ENCODE measurements around the gene NDRG2.
A peak's percentile ranks its signal among the peaks of the same experiment; 100 is the strongest.

NDRG2 gene

DNA sequence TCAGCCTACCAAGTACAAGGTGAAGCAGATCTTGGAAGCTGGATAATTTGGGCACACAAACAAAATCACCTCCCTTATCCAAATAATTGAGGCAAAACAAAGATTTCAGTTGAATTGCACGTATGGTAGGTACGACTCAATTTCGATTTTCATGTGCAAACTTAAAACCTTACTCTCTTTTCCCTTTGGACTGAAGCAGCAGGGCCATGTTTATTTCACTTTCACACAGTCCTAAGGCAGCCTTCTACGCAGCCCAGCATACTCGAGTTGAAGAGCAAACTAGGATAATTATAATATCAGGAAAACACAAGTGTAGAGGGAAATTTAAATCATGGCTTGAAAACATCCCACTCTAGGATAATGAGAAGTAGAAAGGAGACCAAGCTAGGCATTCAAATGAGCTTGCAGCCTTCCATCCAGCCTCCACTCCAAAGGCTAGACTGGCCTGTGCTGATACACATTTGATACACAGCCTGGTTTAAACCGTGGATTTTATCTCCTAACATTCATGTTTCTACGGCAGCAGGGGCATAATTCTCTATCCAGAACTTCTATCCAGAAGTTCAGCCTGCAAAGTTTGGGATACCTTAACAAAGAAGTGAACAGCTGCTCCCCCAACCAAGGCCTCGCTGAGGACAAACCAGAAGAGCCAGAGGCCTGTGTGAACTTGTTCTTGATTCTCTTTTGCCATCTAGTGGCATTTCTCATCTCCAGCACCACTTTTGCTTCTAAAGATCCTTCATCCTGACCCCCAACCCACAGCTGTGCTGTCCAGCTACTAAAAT, 14.9 kb upstream of the NDRG2 start:
- H3K4me3 ChIP-seq: no peak overlapping the region
- peak overlapping the region in 19 of 21 experiments; percentile 6 to 76 (median 58) for H3K27ac ChIP-seq

- no peak overlapping the region for H3K4me3 ChIP-seq
- H3K27ac ChIP-seq: peak overlapping the region in 19 of 21 experiments; percentile 30 to 76 (median 58)
Measured at GRCh38 chr14:21038441-21039422, 13.9 kb upstream of the NDRG2 start.

- H3K4me3 ChIP-seq: no peak overlapping the region
- peak overlapping the region in 2 of 21 experiments; percentile 0 to 50 for H3K27ac ChIP-seq
Measured at GRCh38 chr14:21037156-21037555, 12.3 kb upstream of the NDRG2 start.

GRCh38 chr14:21036751-21037150, 11.9 kb upstream of the NDRG2 start:
- peak overlapping the region in 1 of 21 experiments; percentile 50 for H3K27ac ChIP-seq
- H3K4me3 ChIP-seq: no peak overlapping the region

DNA sequence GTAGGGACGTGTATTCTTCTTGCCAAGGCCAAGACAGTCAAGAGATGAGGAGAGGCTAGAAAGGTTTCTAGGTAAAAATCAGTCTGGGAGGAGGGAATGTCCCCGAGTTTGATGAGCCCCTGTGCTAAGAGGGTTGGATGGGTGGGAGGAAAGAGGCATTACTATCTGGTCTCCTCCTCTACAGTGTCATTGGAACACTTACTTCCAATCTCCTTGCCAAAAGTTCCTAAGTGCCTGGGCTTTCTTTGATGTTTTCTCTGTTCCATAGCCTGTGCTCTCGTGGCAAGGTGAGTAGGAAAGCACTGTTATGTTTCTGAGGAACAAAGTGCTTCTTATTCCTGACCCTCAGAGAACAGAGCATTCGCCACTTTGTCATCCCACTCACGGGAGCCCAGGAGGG, 9.8 kb upstream of the NDRG2 start, which contains the start of gene RNASE13:
Gene RNASE13, minus strand, starts transcription at position 101 of the 400 bp plus-strand sequence. CDS start 519 bp downstream, outside the sequence.
- H3K27ac ChIP-seq: no peak within 1 kb of the TSS
- no peak within 1 kb of the TSS for H3K4me3 ChIP-seq

GRCh38 chr14:21033133-21033698, 8.4 kb upstream of the NDRG2 start:
- no peak overlapping the region for H3K4me3 ChIP-seq
- H3K27ac ChIP-seq: peak overlapping the region in 1 of 21 experiments; percentile 20

- H3K27ac ChIP-seq: peak overlapping the region in 2 of 21 experiments; percentile 20 to 30
- no peak overlapping the region for H3K4me3 ChIP-seq
Measured at GRCh38 chr14:21032326-21033132, 7.7 kb upstream of the NDRG2 start.

- H3K27ac ChIP-seq: no peak overlapping the region
Measured at GRCh38 chr14:21030531-21030930, 5.7 kb upstream of the NDRG2 start.

DNA sequence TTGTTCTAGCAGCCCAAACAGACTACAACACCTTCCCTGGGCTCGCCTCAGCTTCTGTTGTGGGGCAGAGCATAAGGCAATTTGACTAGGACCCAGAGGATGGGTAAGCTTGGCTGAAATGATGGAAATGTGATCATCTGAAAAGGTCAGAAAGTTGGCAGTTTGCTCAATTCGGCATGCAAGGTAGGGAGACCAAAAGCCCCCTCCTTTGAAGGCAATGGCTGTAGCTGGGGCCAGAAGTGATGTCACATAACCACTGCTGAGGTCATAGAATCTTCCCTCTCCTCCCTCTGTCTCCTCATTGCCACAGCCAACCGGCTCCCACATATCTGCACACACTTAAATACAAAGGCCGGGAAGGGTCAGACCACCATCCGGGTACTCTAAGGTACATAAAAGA, 5.1 kb upstream of the NDRG2 start, which contains the start of gene TPPP2:
Gene TPPP2, plus strand, starts transcription at position 301 of the 400 bp plus-strand sequence. CDS start 365 bp downstream, outside the sequence.
- Histone ChIP-seq H3K27ac (no peak within 1 kb of the TSS), H3K4me3 (no peak within 1 kb of the TSS)

More at GRCh38 chr14:21030531-21030930, 5.7 kb upstream of the NDRG2 start:
- no peak overlapping the region for H3K4me3 ChIP-seq

DNA sequence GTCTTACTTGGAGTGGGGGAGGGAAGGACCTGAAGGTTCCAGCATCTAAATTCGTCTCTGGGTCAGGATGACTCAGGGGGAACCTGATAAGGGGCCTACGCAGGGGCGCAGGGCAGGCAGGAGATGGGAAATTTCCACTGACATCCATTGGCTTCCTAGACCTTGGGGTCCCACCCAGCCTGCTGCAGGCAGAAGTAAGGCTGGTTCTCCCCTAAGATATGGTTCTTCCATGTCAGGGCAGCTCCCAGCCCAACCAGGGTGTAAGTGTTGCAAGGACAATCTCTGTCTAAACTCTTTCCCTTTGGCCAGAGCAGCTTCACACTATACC, 2.1 kb upstream of the NDRG2 start:
- H3K27ac ChIP-seq: peak overlapping the region in 7 of 21 experiments; percentile 21 to 82 (median 76)
- H3K4me3 ChIP-seq: no peak overlapping the region

DNA sequence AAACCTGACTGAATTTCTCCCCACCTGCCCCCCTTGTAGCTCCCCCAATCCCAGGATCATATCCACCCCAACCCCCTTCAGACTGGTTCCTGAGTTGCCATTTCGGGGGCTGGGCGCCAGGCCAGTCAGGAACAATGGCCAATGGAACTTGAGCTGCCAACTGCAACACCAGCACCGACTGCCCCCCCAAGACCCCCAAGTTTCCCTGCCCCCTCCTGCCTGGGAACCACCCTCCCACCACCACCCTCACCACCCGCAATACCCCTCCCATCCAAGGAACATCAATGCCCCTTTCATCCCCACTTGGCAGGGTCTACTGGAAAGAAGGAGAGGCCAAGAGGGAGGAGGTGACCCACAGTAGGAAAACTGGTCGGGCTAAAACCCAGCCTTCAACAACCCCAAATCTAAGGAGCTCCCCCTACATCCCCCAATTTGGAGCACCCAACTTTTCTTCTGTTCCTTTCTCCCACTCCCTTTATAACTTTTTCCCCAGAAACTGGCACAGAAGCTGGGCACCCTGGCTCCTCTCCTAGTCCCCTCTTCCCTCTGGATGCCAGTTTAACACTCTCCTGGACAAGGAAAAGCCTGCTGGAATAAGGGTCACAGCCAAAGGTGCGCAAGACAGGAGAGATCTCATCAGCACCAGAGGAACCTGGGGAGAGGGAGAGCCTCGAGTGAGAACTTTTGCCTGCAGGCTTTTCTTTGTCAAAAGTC, 1.6 kb upstream of the NDRG2 start:
- Histone ChIP-seq H3K4me3 (no peak overlapping the region), H3K27ac (peak overlapping the region in 10 of 21 experiments; percentile 21 to 85 (median 78))

DNA sequence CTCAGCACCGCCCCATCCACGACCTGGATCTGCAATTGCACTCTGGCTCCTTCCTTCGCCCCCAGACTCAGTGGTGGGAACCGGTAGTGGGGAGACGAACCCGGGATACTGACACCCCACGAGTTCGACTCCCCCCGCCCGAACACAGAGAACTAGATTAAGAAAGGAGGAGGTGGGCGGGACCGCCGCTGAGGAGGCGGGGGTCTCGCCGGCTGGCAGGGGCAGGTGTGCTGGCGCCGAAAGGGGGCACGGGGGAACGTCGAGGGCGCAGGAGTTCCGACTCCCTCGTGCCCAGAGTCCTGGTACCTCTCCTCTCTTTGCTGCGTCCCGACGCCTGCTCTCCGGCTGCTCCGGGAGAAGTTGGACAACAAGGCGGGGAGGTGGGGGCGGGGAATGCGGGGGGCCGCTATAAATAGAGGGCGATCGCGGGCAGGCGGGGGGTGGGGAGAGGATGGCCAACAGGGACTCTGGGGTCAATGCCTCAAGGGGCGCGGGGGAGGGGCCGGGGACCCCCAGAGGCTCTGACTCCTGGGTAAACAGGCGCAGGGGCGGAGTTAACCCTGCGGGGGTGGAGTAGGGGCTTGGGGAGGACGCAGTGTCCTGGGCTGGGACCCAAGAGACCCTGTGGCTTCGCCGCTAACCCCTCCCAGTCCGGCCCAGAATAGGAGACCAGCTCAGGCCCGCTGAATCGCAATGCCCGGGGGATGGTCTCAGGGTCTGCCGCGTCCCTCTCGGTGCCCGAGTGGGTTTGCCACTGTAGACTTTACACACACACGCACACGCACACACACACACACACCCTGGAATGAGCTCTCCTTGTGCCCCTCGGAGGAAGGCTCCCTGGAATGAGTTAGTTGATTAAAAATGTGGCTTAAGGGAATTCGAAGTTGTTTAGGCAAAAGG, 761 bp upstream of the NDRG2 start:
- H3K4me3 ChIP-seq: peak overlapping the region; percentile 47 to 74 (median 67)
- H3K27ac ChIP-seq: peak overlapping the region in 20 of 21 experiments; percentile 3 to 85 (median 76)

DNA sequence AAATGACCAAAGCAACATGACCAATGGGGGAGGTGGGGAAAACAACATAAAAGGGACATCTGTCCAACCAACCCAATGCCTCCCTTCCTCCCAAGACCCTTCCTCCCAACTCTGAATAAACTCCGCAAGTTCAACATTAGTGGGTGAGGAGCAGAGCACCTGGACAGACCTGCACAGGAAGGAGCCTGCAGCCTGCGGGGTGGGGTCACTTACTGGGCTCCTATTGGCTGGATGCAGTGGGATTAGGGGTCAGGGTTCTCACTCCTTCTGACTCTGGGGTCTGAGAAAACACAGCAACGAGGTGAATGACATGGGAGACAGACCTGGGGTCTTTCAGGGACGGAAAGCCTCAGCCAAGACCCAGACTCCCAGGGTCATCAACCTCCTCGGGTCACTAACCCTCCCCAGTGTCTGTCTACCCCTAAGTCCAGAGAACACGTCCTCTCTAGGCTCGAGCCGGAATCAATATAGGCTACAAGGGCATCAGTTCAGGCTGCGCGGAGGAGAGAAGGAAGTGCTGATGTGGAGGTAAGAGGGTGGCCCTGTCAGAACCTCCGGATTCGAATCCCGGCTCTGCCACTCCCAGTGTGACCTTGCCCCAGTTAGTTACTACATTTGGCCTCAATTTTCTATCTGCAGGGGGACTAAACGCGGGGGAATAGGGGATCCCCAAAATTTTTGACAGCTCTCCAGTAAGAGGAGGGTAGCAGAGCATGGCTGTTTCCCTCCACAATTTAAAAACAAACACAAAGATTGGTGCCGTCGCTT, 860 bp downstream of the NDRG2 start:
- H3K4me3 ChIP-seq: peak overlapping the region; percentile 47 to 74 (median 67)
- peak overlapping the region in 18 of 21 experiments; percentile 52 to 85 (median 76) for H3K27ac ChIP-seq

DNA sequence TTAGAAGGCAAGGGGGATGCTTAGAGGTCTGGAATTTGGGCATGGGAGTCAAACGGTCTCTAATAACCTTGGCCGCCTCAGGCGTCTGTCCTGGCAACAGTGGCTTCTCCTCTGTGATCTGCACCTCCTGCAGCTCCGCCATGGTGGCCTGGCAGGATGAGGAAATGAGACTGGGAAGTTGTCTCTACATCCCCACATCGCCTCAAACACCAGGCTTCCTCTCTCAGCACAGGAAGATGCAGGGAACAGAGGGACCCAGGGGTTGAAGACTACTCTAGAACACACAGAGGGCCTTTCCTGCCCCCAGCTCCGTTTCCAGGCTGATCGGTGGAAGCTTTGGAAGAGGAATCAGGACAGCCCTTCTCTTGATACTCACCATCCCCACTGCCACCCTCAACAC, 1.7 kb downstream of the NDRG2 start:
- peak overlapping the region in 9 of 21 experiments; percentile 26 to 85 (median 78) for H3K27ac ChIP-seq
- peak overlapping the region in 2 of 7 experiments; percentile 54 to 71 for H3K4me3 ChIP-seq

GRCh38 chr14:21022686-21023085, 2.2 kb downstream of the NDRG2 start:
- peak overlapping the region in 1 of 7 experiments; percentile 54 for H3K4me3 ChIP-seq
- peak overlapping the region in 8 of 21 experiments; percentile 11 to 85 (median 26) for H3K27ac ChIP-seq

DNA sequence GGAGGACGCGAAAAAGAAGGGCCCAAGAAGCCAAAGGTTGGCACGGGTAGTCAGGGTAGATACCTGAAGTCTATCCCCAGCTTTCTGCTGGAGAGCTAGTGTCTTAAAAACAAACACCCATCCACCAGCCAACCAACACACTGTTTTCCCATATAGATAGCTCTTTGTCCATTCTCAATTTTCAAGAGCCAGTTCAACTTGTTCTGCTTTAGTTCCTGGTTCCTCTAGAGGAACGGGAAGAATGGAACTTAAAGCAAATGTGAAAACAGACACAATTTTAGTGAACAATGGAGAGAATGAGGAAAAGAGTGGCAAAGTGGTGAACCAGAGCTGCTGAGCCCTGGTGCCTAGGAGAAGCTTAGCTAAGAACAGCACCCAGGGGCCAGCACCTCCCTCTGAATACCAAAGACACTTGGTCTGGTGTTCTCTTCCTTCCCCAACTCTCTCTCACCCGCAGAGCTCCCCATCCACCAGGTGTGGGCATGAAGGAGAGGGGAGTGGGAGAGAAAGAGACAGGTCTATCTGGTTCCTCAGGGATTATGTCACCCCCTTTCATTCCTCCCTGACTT, 3.8 kb downstream of the NDRG2 start:
- Histone ChIP-seq H3K4me3 (no peak overlapping the region), H3K27ac (peak overlapping the region in 8 of 21 experiments; percentile 8 to 54 (median 22))
